Progenitor cell of endocrine pancreas (in vitro differentiated cells): ENCODE data around the gene CAD. TPM values are rescaled to one million over a fixed set of nuclear protein-coding genes. Genes with fewer than 3 reads are reported as not detected.

Experiments
- DNase-seq: peaks from one replicate; pipeline ENCODE4 v3.0.0; 2021; ENCODE audit warnings: low spot score; ENCODE audit not compliant: unreplicated experiment
- H3K27ac Mint-ChIP-seq: 2 replicates; pipeline ENCODE4 v1.8.0; 2021; ENCODE audit warnings: mild to moderate bottlenecking, moderate library complexity, mixed read lengths
- H3K27me3 Mint-ChIP-seq: 2 replicates; pipeline ENCODE4 v1.8.0; 2021; ENCODE audit warnings: mixed read lengths
- H3K36me3 Mint-ChIP-seq: 2 replicates; pipeline ENCODE4 v1.8.0; 2022; ENCODE audit warnings: mixed read lengths; ENCODE audit not compliant: insufficient read depth
- H3K4me1 Mint-ChIP-seq: 2 replicates; pipeline ENCODE4 v1.8.0; 2021; ENCODE audit warnings: low read depth, mixed read lengths
- H3K4me3 Mint-ChIP-seq: 2 replicates; pipeline ENCODE4 v1.8.0; 2021; ENCODE audit warnings: low read depth, mild to moderate bottlenecking, moderate library complexity, mixed read lengths
- H3K9me3 Mint-ChIP-seq: 2 replicates; pipeline ENCODE4 v1.8.0; 2021; ENCODE audit warnings: low read depth, mixed read lengths
- CTCF ChIP-seq: fragments of 200-600 bp; sonication (generic); IDR thresholded peaks from one replicate; pipeline ENCODE4 v1.5.0; 2021; ENCODE audit warnings: antibody characterized with exemption, mild to moderate bottlenecking; ENCODE audit not compliant: unreplicated experiment
- total RNA-seq: library from RNA; stranded (reverse); gene quantifications from 2 replicates; pipeline ENCODE4 v1.2.1, GENCODE V29; 2021

The CAD gene
- total RNA-seq, 1 donor from 2014 or later = 59.7 TPM

- Mint-ChIP-seq H3K4me3 (no peak overlapping the region), H3K4me1 (peaks cover 17% of the 10 kb centered on the region), H3K27me3 (no peaks in the 10 kb centered on the region), H3K36me3 (peaks cover 29% of the 10 kb centered on the region), H3K27ac (no peak overlapping the region), H3K9me3 (no peaks in the 10 kb centered on the region)
- DNase-seq = no peak
- TF ChIP-seq CTCF = no peak
Measured at GRCh38 chr2:27220091-27220490, 2.9 kb downstream of the CAD start.

- Mint-ChIP-seq H3K9me3 (no peaks in the 10 kb centered on the region), H3K4me3 (no peak overlapping the region), H3K4me1 (peaks cover 15% of the 10 kb centered on the region), H3K27ac (no peak overlapping the region), H3K27me3 (no peaks in the 10 kb centered on the region), H3K36me3 (peaks cover 30% of the 10 kb centered on the region)
- no peak for DNase-seq
- TF ChIP-seq CTCF = no peak
Measured at GRCh38 chr2:27221166-27221565, 4.0 kb downstream of the CAD start.

GRCh38 chr2:27222407-27222806 lies 5.2 kb downstream of the CAD start:
- DNase-seq = no peak
- TF ChIP-seq CTCF = no peak
- no peak overlapping the region for H3K27ac Mint-ChIP-seq
- H3K9me3 Mint-ChIP-seq = no peaks in the 10 kb centered on the region
- H3K4me1 Mint-ChIP-seq = peaks cover 10% of the 10 kb centered on the region
- H3K4me3 Mint-ChIP-seq = no peak overlapping the region
- H3K27me3 Mint-ChIP-seq = no peaks in the 10 kb centered on the region
- H3K36me3 Mint-ChIP-seq = peaks cover 35% of the 10 kb centered on the region

- H3K4me1 Mint-ChIP-seq = peaks cover 1% of the 10 kb centered on the region
- TF ChIP-seq CTCF = no peak
- H3K36me3 Mint-ChIP-seq = peaks cover 33% of the 10 kb centered on the region
- no peak overlapping the region for H3K4me3 Mint-ChIP-seq
- no peaks in the 10 kb centered on the region for H3K9me3 Mint-ChIP-seq
- H3K27me3 Mint-ChIP-seq = no peaks in the 10 kb centered on the region
- peak overlapping the region; percentile 77 for H3K27ac Mint-ChIP-seq
- DNase-seq = no peak
Measured at GRCh38 chr2:27223416-27223815, 6.2 kb downstream of the CAD start.

GRCh38 chr2:27225526-27225925 lies 8.4 kb downstream of the CAD start:
- H3K9me3 Mint-ChIP-seq = no peaks in the 10 kb centered on the region
- H3K27me3 Mint-ChIP-seq = no peaks in the 10 kb centered on the region
- TF ChIP-seq CTCF = no peak
- peaks cover 31% of the 10 kb centered on the region for H3K36me3 Mint-ChIP-seq
- H3K4me3 Mint-ChIP-seq = no peak overlapping the region
- no peaks in the 10 kb centered on the region for H3K4me1 Mint-ChIP-seq
- H3K27ac Mint-ChIP-seq = peak overlapping the region; percentile 31
- no peak for DNase-seq
